ENCODE measurements around the gene FAM98C. TPM values are rescaled to one million over a fixed set of nuclear protein-coding genes. Genes with fewer than 3 reads are reported as not detected.

FAM98C gene
- total RNA-seq, 1 donor from 2014 or later: 5.8 TPM

DNA sequence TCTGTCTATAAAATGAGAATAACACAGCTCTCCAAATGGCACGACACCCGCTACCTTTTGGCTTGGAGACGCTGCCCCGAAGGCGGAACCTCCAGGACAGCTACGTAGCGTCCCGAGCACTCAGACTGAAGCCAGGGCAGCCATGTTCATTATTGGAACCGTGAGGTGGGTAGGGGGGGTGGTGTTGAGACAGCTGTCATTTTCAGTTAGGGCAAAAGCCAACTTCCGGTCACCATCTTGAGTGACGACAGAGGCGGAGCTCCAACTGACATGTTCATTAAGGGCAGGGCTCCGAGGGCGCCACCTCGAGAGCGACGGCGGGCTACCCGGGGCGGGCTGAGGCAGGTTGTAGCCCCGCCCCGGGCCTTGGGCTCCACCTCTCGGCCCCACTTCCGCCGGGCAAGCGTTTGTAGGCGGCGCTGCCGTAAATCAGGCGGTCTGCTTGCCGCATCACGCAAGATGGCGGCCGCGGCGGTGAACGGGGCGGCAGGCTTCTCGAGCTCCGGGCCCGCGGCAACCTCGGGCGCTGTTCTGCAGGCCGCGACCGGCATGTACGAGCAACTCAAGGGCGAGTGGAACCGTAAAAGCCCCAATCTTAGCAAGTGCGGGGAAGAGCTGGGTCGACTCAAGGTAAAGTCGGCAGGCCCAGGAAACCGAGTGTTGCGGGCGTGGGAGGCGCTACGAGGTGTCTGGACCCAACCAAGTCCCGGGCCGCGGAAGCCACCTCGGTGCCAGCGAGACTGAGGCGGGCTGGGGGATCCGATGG, 28.4 kb upstream of the FAM98C start, which contains the start of gene PSMD8:
Gene PSMD8, plus strand, starts transcription at position 240 of the 766 bp plus-strand sequence. Its CDS starts 31 bp downstream, at position 271.
- Mint-ChIP-seq H3K4me1 (ENCODE audit: low read depth, unreplicated experiment) (peaks cover 14% of the 10 kb centered on the region), H3K27me3 (ENCODE audit: unreplicated experiment) (peaks cover 9% of the 10 kb centered on the region), H3K9me3 (ENCODE audit: unreplicated experiment) (peaks cover 14% of the 10 kb centered on the region), H3K27ac (ENCODE audit: unreplicated experiment) (peak within 1 kb of the TSS; percentile 97), H3K36me3 (ENCODE audit: unreplicated experiment) (peaks cover 5% of the 10 kb centered on the region), H3K4me3 (ENCODE audit: unreplicated experiment) (peak within 1 kb of the TSS; percentile 97)
- TF ChIP-seq, protein P1, sequence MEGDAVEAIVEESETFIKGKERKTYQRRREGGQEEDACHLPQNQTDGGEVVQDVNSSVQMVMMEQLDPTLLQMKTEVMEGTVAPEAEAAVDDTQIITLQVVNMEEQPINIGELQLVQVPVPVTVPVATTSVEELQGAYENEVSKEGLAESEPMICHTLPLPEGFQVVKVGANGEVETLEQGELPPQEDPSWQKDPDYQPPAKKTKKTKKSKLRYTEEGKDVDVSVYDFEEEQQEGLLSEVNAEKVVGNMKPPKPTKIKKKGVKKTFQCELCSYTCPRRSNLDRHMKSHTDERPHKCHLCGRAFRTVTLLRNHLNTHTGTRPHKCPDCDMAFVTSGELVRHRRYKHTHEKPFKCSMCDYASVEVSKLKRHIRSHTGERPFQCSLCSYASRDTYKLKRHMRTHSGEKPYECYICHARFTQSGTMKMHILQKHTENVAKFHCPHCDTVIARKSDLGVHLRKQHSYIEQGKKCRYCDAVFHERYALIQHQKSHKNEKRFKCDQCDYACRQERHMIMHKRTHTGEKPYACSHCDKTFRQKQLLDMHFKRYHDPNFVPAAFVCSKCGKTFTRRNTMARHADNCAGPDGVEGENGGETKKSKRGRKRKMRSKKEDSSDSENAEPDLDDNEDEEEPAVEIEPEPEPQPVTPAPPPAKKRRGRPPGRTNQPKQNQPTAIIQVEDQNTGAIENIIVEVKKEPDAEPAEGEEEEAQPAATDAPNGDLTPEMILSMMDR (IDR thresholded peaks at IDR 0.05; ENCODE audit: partially characterized antibody, unreplicated experiment): no peak
- DNase-seq: peak; percentile 98

DNA sequence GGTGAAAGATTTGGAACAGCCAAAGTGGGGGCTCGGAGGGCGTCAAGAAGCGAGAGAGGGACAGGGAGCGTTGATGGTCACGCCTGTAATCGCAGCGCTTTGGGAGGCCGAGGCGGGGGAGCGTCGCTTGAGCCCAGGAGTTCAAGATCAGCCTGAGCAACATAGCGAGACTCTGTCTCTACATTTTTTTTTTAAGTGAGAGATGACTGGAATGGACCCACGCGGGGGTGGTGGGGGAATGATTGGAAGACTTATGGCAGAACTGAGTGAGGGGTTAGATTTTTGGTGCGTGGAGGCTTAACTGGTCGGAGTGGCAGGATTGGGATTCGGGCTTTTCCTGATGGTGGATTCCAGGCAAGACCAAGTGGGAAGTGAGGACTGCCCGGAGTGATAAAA, 27.8 kb upstream of the FAM98C start:
- peaks cover 13% of the 10 kb centered on the region for H3K4me1 Mint-ChIP-seq (ENCODE audit: low read depth, unreplicated experiment)
- H3K36me3 Mint-ChIP-seq (ENCODE audit: unreplicated experiment): peaks cover 5% of the 10 kb centered on the region
- TF ChIP-seq, protein P1 (IDR thresholded peaks at IDR 0.05; ENCODE audit: partially characterized antibody, unreplicated experiment): no peak
- peak overlapping the region; percentile 97 for H3K4me3 Mint-ChIP-seq (ENCODE audit: unreplicated experiment)
- DNase-seq: no peak
- peaks cover 9% of the 10 kb centered on the region for H3K27me3 Mint-ChIP-seq (ENCODE audit: unreplicated experiment)
- H3K9me3 Mint-ChIP-seq (ENCODE audit: unreplicated experiment): peaks cover 14% of the 10 kb centered on the region
- H3K27ac Mint-ChIP-seq (ENCODE audit: unreplicated experiment): peak overlapping the region; percentile 93

DNA sequence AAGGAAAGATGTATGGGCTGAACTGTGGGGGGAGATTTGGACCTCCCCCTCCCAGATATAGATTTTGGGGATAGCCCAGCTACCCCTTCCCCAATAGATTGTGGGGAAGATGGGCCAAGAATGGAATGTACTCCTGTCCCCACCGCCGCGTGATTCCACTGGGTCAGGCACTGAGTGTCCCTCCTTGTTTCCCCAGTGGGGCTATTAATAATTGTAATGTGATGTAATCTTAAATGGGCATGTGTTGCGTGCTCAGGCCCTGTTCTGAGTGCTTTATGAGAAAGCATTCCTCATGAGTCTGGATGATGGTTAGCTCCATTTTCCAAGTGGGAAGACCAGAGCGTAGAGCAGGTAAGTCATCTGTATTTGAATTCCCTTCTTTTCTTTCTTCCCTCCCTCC, 27.1 kb upstream of the FAM98C start:
- Mint-ChIP-seq H3K4me3 (ENCODE audit: unreplicated experiment) (peak overlapping the region; percentile 97), H3K27me3 (ENCODE audit: unreplicated experiment) (peaks cover 6% of the 10 kb centered on the region), H3K9me3 (ENCODE audit: unreplicated experiment) (peaks cover 12% of the 10 kb centered on the region), H3K36me3 (ENCODE audit: unreplicated experiment) (peaks cover 1% of the 10 kb centered on the region), H3K27ac (ENCODE audit: unreplicated experiment) (peak overlapping the region; percentile 28), H3K4me1 (ENCODE audit: low read depth, unreplicated experiment) (peaks cover 9% of the 10 kb centered on the region)
- DNase-seq: no peak
- TF ChIP-seq, protein P1 (IDR thresholded peaks at IDR 0.05; ENCODE audit: partially characterized antibody, unreplicated experiment): no peak

DNA sequence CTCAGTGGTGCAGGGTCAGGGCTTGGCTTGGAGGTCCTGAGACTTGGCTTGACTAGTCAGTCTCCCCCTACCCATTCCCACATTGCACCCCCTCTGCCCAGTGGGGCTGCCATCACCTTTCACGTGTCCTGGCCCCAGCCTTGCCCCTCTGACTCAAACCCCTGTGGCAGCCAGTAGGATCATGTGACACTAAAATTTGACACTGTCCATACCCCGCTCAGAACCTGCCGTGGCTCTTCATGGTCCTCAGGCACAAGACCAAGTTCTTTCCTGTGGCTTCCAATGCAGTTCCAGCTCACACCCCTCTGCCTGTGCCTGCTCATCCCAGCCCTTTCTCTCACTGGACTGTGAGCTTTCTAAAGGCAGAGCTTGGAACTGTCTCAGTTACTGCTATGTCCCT, 26.3 kb upstream of the FAM98C start:
- peaks cover 9% of the 10 kb centered on the region for H3K4me1 Mint-ChIP-seq (ENCODE audit: low read depth, unreplicated experiment)
- peaks cover 6% of the 10 kb centered on the region for H3K27me3 Mint-ChIP-seq (ENCODE audit: unreplicated experiment)
- H3K9me3 Mint-ChIP-seq (ENCODE audit: unreplicated experiment): peaks cover 11% of the 10 kb centered on the region
- no peak overlapping the region for H3K27ac Mint-ChIP-seq (ENCODE audit: unreplicated experiment)
- H3K36me3 Mint-ChIP-seq (ENCODE audit: unreplicated experiment): no peaks in the 10 kb centered on the region
- H3K4me3 Mint-ChIP-seq (ENCODE audit: unreplicated experiment): peak overlapping the region; percentile 97
- TF ChIP-seq, protein P1 (IDR thresholded peaks at IDR 0.05; ENCODE audit: partially characterized antibody, unreplicated experiment): no peak
- DNase-seq: no peak

DNA sequence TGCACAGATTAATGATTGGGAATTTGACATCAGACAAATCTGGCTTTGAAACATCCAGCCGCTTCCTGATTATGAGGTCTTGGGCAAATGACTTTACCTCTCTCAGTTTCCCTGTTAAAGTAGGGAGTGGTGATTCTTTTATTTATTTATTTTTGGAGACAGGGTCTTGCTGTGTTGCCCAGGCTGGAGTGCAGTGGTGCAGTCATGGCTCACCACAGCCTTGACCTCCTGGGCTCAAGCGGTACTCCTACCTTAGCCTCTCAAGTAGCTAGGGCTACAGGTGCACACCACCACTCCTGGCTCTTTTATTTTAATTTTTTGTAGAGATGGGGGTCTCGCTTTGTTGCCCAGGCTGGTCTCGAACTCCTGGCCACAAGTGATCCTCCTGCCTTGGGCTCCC, 25.8 kb upstream of the FAM98C start:
- H3K9me3 Mint-ChIP-seq (ENCODE audit: unreplicated experiment): peaks cover 11% of the 10 kb centered on the region
- TF ChIP-seq, protein P1 (IDR thresholded peaks at IDR 0.05; ENCODE audit: partially characterized antibody, unreplicated experiment): no peak
- no peaks in the 10 kb centered on the region for H3K36me3 Mint-ChIP-seq (ENCODE audit: unreplicated experiment)
- no peak overlapping the region for H3K27ac Mint-ChIP-seq (ENCODE audit: unreplicated experiment)
- DNase-seq: no peak
- H3K27me3 Mint-ChIP-seq (ENCODE audit: unreplicated experiment): peaks cover 6% of the 10 kb centered on the region
- peak overlapping the region; percentile 97 for H3K4me3 Mint-ChIP-seq (ENCODE audit: unreplicated experiment)
- H3K4me1 Mint-ChIP-seq (ENCODE audit: low read depth, unreplicated experiment): peaks cover 9% of the 10 kb centered on the region

Data from glutamatergic neuron (in vitro differentiated cells).